DOHH2 (cell line): Measurements from ENCODE around the gene WAC.
"Not testable (repeated sequence)": the region's sequence is repeated elsewhere in the genome, so short reads cannot be mapped to it uniquely, and the experiment has no call there.

Experiments used
- H3F3A ChIP-seq: fragments of 200-600 bp; sonication (generic), shearing (Covaris generic); 2 replicates; pipeline ENCODE4 v1.6.0; 2016; ENCODE audit warnings: antibody characterized with exemption, mild to moderate bottlenecking; ENCODE audit not compliant: control insufficient read depth, insufficient read depth
- H3K27ac ChIP-seq: fragments of 200-600 bp; sonication (generic); 2 replicates; pipeline ENCODE4 v1.5.1; 2014; ENCODE audit warnings: low read depth, mild to moderate bottlenecking, low read length, moderate library complexity
- H3K27me3 ChIP-seq: fragments of 200-600 bp; sonication (generic); 2 replicates; pipeline ENCODE4 v1.6.1; 2014; ENCODE audit warnings: mild to moderate bottlenecking, low read length, mixed read lengths; ENCODE audit not compliant: control insufficient read depth
- H3K36me3 ChIP-seq: fragments of 200-600 bp; sonication (generic); 2 replicates; pipeline ENCODE4 v1.6.1; 2014; ENCODE audit warnings: mild to moderate bottlenecking, low read length, moderate library complexity, mixed read lengths; ENCODE audit not compliant: control insufficient read depth
- H3K4me1 ChIP-seq: fragments of 200-600 bp; sonication (generic); 2 replicates; pipeline ENCODE4 v1.6.1; 2014; ENCODE audit warnings: mild to moderate bottlenecking, low read length, mixed read lengths; ENCODE audit not compliant: control insufficient read depth
- H3K4me2 ChIP-seq: fragments of 200-600 bp; sonication (generic); 2 replicates; pipeline ENCODE4 v1.6.0; 2014; ENCODE audit warnings: mild to moderate bottlenecking, low read length, moderate library complexity
- H3K4me3 ChIP-seq: fragments of 200-600 bp; sonication (generic); 2 replicates; pipeline ENCODE4 v1.5.1; 2014; ENCODE audit warnings: mild to moderate bottlenecking, low read length, mixed read lengths
- H3K79me2 ChIP-seq: fragments of 200-600 bp; sonication (generic); 2 replicates; pipeline ENCODE4 v1.6.1; 2014; ENCODE audit warnings: mild to moderate bottlenecking, low read length, mixed read lengths; ENCODE audit not compliant: control insufficient read depth
- H3K9me2 ChIP-seq: fragments of 200-600 bp; sonication (generic); replicated peaks from 2 replicates; pipeline ENCODE4 v1.6.1; 2014; ENCODE audit warnings: mild to moderate bottlenecking, low read length, mixed read lengths; ENCODE audit not compliant: control insufficient read depth
- H3K9me3 ChIP-seq: fragments of 200-600 bp; sonication (generic); 2 replicates; pipeline ENCODE4 v1.6.1; 2014; ENCODE audit warnings: antibody characterized with exemption, low read length, mixed read lengths; ENCODE audit not compliant: control insufficient read depth, insufficient read depth
- H4K20me1 ChIP-seq: fragments of 200-600 bp; sonication (generic); 2 replicates; pipeline ENCODE4 v1.6.0; 2014; ENCODE audit warnings: low read depth, mild to moderate bottlenecking, antibody characterized with exemption, low read length, moderate library complexity; ENCODE audit not compliant: control insufficient read depth, insufficient read depth
- EZH2phosphoT487 ChIP-seq: fragments of 200-600 bp; sonication (generic); IDR thresholded peaks from 2 replicates; pipeline ENCODE4 v1.6.1; 2017; ENCODE audit warnings: borderline replicate concordance, mild to moderate bottlenecking, antibody characterized with exemption, low read length, moderate library complexity, mixed read lengths
- TF ChIP-seq, protein P1 (sequence below): fragments of 200-600 bp; sonication (generic); IDR thresholded peaks from one replicate; pipeline ENCODE4 v1.5.1; 2014; ENCODE audit warnings: antibody characterized with exemption, mild to moderate bottlenecking, low read depth, low read length; ENCODE audit not compliant: poor library complexity, severe bottlenecking

Gene WAC

DNA sequence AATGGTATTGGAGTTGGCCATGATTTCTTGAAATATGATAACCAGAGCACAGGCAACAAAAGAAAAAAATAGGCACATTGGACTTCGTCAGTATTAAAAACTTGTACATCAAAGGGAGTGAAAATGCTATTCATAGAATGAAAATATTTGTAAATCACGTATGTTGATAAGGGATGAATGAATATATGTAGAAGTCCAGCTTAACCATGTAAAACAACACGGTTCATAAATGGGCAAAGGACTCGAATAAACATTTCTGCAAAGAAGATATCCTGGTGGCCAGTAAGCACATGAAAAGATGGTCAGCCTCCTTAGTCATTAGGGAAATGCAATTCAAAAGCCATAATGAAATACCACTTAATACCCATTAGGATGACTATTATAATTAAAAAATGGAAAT is 68.1 kb downstream of the WAC start:
- H3K9me2 ChIP-seq: no peaks in the 10 kb centered on the region
- no peak overlapping the region for H3K4me3 ChIP-seq
- H3K4me2 ChIP-seq: no peak overlapping the region
- peaks cover 25% of the 10 kb centered on the region; the same call in 1 of the 2 replicates for H4K20me1 ChIP-seq
- peaks cover 96% of the 10 kb centered on the region for H3K79me2 ChIP-seq
- H3K36me3 ChIP-seq: peaks cover 95% of the 10 kb centered on the region
- no peak overlapping the region for H3K27ac ChIP-seq
- H3K4me1 ChIP-seq: peaks cover 4% of the 10 kb centered on the region
- peaks cover 5% of the 10 kb centered on the region; the same call in 1 of the 2 replicates for H3F3A ChIP-seq
- no peaks in the 10 kb centered on the region for H3K9me3 ChIP-seq
- TF ChIP-seq, protein P1, sequence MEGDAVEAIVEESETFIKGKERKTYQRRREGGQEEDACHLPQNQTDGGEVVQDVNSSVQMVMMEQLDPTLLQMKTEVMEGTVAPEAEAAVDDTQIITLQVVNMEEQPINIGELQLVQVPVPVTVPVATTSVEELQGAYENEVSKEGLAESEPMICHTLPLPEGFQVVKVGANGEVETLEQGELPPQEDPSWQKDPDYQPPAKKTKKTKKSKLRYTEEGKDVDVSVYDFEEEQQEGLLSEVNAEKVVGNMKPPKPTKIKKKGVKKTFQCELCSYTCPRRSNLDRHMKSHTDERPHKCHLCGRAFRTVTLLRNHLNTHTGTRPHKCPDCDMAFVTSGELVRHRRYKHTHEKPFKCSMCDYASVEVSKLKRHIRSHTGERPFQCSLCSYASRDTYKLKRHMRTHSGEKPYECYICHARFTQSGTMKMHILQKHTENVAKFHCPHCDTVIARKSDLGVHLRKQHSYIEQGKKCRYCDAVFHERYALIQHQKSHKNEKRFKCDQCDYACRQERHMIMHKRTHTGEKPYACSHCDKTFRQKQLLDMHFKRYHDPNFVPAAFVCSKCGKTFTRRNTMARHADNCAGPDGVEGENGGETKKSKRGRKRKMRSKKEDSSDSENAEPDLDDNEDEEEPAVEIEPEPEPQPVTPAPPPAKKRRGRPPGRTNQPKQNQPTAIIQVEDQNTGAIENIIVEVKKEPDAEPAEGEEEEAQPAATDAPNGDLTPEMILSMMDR: no peak
- TF ChIP-seq EZH2phosphoT487: no peak
- no peaks in the 10 kb centered on the region for H3K27me3 ChIP-seq

DNA sequence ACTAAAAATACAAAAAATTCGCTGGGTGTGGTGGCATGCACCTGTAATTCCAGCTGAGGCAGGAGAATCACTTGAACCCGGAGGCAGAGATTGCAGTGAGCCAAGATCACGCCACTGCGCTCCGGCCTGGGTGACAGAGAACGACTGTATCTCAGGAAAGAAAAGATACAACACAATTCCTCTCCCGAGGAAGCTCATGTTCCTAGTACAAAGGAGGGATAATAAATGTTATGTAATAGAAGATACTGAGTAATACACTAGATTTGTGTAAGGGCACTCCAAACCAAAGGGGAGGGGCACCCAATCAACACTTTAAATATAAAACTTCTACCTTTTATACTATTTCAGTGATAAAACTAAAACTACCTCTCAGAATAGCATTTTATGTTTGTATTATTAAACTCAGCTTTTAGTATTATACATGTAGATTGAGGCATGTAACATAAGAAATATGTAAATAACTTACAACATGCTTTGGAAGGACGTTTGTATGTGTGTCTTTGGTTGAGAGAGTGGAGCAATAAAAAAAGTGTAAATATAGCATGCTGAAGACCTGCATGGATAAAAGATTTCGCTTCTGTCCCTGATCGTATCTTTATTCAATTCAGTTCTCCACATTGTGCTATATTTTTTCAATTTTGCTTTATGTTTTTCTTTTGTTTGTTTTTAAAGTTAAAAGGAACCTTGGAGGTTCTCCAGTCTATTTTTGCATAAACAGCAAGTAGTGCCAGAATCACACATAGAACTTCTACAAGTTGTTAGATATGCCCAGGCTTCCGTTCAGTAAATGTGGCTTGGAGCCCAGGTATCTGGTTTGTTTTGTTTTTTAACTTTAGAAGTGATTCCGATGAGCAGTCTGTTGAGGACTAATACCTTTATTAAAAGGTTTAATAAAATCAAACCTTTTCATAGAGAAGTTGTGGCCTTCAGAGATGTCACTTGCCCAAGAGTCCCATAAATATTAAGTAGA is 71.9 kb downstream of the WAC start:
- H3F3A ChIP-seq: peaks cover 5% of the 10 kb centered on the region; the same call in 1 of the 2 replicates
- no peaks in the 10 kb centered on the region for H3K27me3 ChIP-seq
- no peaks in the 10 kb centered on the region for H3K9me3 ChIP-seq
- peaks cover 85% of the 10 kb centered on the region for H3K79me2 ChIP-seq
- no peak overlapping the region for H3K4me2 ChIP-seq
- H4K20me1 ChIP-seq: peaks cover 12% of the 10 kb centered on the region; the same call in 1 of the 2 replicates
- TF ChIP-seq EZH2phosphoT487: no peak
- TF ChIP-seq, protein P1: no peak
- no peak overlapping the region for H3K27ac ChIP-seq
- H3K4me3 ChIP-seq: no peak overlapping the region
- no peaks in the 10 kb centered on the region for H3K9me2 ChIP-seq
- peaks cover 93% of the 10 kb centered on the region for H3K36me3 ChIP-seq
- peaks cover 15% of the 10 kb centered on the region for H3K4me1 ChIP-seq

DNA sequence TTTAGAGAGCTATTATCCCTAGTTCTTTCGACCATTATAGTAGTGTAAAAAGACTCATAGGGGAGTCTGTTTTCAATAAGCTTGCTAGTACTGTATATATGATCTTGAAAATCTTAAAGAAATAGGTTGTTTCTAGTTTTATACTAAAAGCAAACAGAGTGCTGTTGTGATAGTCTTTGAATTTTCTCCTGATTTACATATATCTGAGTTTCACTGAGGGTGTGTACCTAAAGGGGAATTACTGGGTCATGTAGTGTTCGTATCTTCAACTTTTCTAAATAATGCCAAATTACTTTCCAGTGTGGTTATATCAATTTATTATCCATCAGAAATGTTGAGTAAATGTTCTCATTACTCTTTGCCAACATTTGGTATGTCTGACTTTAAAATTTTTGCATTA is 73.7 kb downstream of the WAC start:
- peaks cover 5% of the 10 kb centered on the region; the same call in 1 of the 2 replicates for H3F3A ChIP-seq
- peaks cover 92% of the 10 kb centered on the region for H3K36me3 ChIP-seq
- H3K27me3 ChIP-seq: no peaks in the 10 kb centered on the region
- no peaks in the 10 kb centered on the region for H3K9me3 ChIP-seq
- peaks cover 15% of the 10 kb centered on the region for H3K4me1 ChIP-seq
- peaks cover 8% of the 10 kb centered on the region; the same call in 1 of the 2 replicates for H4K20me1 ChIP-seq
- no peaks in the 10 kb centered on the region for H3K9me2 ChIP-seq
- peaks cover 76% of the 10 kb centered on the region for H3K79me2 ChIP-seq
- H3K27ac ChIP-seq: no peak overlapping the region
- TF ChIP-seq EZH2phosphoT487: no peak
- TF ChIP-seq, protein P1: no peak
- no peak overlapping the region for H3K4me2 ChIP-seq
- no peak overlapping the region for H3K4me3 ChIP-seq

DNA sequence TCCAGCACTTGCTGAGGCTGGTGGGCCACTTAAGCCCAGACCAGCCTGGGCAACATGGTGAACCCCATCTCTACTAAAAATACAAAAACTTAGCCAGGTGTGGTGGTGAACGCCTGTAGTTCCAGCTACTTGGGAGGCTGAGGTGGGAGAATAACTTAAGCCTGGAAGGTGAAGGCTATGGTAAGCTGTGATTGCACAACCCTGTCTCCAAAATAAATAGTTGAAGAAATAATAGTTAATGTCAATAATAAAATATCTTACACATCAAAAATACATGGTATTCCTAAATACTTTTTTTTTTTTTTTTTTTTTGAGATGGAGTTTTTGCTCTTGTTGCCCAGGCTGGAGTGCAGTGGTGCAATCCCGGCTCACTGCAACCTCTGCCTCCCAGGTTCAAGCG is 76.7 kb downstream of the WAC start:
- H3K79me2 ChIP-seq: peaks cover 49% of the 10 kb centered on the region
- H3K9me3 ChIP-seq, H3K9me2 ChIP-seq, H4K20me1 ChIP-seq, H3F3A ChIP-seq, H3K27me3 ChIP-seq, H3K27ac ChIP-seq, H3K4me2 ChIP-seq, H3K4me3 ChIP-seq: not testable (repeated sequence)
- peaks cover 15% of the 10 kb centered on the region for H3K4me1 ChIP-seq
- peaks cover 93% of the 10 kb centered on the region for H3K36me3 ChIP-seq
